ENCODE results near the gene PRDX5.

Gene PRDX5

DNA sequence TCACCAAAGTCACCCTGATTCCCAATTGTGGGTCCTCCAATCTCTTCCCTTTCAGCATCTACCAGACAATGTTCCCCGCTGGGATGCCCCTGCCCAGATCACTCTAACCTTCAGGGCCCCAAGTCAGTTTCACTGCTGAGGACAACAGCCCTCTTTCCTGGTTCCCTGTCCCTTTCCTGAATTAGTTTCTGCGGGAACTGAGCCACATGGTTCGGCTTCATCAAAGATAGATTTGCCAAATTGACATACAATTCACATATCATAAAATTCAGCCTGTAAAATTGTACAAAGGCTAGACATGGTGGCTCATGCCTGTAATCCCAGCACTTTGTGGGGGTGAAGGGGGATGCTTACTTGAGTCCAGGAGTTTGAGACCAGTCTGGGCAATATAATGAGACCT, 10.1 kb downstream of the PRDX5 start:
- no peak for DNase-seq

DNA sequence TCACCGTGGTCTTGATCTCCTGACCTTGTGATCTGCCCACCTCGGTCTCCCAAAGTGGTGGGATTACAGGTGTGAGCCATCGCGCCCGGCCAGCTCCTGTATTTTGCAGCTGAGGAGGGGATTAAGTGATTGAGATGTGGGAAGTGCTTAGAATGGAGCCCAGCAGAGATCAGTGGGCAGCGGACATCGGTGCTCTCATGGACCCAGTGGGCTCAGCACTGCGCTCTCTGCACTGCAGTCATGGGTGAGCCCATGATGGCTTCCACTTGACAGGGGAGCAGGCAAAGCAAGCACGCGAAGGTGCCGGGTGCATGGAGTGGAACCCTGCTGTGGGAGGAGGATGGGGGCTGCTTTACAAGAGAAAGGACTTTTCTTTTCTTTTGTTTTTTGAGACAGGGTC, 13.0 kb downstream of the PRDX5 start:
- DNase-seq: no peak

GRCh38 chr11:64331569-64332371, 13.8 kb downstream of the PRDX5 start:
- peak; percentile 74 to 98 for DNase-seq

- DNase-seq: no peak
Measured at GRCh38 chr11:64333556-64333955, 15.6 kb downstream of the PRDX5 start.

GRCh38 chr11:64334764-64335735, 17.1 kb downstream of the PRDX5 start:
- peak; percentile 30 to 97 for DNase-seq

GRCh38 chr11:64337538-64338249, 19.8 kb downstream of the PRDX5 start:
- DNase-seq: no peak

GRCh38 chr11:64338716-64339115, 20.8 kb downstream of the PRDX5 start:
- DNase-seq: no peak

GRCh38 chr11:64339286-64339685, 21.4 kb downstream of the PRDX5 start:
- no peak for DNase-seq

DNA sequence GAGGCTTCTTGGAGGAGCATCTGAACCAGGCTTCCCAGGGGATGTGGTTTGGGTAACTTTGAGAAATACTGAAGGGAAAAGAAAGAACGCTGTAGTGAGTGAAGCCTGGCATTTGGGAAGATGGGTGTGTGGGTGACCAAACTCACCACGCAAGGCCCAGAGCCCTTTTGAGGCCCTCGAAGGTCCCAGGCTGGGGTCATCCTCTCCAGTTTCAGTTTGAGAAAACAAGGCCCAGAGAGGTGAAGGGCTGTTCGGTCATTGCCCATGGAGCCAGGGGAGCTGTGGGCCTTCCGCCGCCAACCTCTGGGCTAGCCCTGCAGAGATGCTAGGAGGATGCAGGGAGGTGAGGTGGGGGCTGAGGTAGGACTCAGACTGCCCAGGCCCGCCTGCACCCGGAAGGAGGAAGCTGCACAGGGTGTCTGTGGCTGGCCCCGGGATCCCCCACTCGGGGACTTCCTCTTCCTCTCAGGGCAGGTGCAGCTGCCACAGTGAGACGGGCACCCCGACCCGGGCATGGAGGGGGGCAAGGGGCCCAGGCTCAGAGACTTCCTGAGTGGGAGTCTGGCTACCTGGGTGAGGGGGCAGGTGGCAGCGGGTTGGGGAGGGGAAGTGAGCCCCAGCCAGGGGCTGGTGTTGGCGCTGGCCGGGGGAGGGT, 22.0 kb downstream of the PRDX5 start, which contains the start of gene CCDC88B:
CCDC88B (plus strand) TSS at position 451 of the 655 bp plus-strand sequence; CDS start at position 514, 63 bp downstream.
- peak; percentile 38 to 71 for DNase-seq

DNA sequence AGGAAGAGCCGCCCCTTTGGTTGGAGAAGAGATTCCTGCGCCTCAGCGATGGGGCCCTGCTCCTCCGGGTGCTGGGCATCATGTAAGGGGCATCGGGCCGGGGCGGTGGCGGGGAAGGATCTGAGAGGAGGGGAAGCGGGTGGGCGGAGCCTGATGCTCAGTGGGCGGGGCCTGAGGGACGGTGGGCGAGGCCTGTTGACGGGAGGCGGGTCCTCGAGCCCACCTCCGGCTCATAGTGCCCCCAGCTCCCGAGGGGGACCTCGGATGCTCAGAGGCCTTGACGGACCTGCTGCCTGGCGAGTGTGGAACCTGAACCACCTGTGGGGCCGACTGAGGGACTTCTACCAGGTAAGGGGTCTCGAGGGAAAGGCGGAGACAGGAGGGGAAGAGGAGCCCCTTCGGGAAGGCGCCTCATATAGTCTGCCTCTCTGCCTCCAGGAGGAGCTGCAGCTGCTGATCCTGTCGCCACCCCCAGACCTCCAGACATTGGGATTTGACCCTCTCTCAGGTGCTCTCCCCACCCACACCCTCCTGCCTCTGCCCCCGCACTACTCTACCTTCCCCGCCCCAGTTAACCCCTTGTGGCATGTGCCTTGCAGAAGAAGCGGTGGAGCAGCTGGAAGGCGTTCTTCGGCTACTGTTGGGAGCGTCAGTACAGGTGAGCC, 22.9 kb downstream of the PRDX5 start:
- peak in 1 of 2 donors; percentile 38 for DNase-seq

- no peak for DNase-seq
Measured at GRCh38 chr11:64341429-64341828, 23.5 kb downstream of the PRDX5 start.

GRCh38 chr11:64341851-64342791, 24.2 kb downstream of the PRDX5 start:
- peak; percentile 76 to 83 for DNase-seq

DNA sequence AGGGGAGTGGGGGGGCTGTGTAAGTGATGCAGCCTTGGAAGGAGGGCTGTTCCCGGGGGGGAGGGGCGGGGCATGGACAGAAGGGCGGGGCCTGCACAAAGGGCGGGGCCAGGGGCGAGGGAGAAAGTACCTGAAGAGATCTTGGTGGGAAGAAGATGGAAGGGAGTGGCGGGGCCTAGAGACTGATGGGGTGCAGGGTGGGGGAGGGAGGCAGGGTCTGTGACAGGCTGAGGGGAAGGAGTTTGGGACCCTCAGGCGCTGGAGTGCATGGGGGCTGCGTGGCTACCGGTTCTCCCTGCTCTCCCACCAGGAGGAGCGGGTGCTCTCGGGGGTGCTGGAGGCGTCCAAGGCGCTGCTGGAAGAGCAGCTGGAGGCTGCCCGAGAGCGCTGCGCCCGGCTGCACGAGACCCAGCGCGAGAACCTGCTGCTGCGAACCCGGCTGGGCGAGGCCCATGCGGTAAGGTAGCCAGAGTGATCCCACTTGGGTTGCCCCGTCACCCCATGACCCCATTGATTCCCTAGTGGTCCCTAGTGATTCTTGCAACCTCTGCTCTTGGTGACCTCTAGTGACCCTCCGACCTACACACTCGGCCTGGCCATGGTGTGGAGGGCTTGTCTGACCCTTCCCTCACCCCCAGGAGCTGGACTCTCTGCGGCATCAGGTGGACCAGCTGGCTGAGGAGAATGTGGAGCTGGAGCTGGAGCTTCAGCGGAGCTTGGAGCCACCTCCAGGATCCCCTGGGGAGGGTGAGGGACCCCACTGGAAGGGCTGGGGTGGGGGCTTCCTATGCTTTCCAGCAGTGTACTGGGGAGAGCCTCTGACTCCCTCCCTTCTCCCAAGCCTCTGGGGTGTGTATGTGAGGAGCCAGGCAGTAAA, 25.2 kb downstream of the PRDX5 start:
- no peak for DNase-seq

- no peak for DNase-seq
Measured at GRCh38 chr11:64343767-64344559, 26.0 kb downstream of the PRDX5 start.

DNA sequence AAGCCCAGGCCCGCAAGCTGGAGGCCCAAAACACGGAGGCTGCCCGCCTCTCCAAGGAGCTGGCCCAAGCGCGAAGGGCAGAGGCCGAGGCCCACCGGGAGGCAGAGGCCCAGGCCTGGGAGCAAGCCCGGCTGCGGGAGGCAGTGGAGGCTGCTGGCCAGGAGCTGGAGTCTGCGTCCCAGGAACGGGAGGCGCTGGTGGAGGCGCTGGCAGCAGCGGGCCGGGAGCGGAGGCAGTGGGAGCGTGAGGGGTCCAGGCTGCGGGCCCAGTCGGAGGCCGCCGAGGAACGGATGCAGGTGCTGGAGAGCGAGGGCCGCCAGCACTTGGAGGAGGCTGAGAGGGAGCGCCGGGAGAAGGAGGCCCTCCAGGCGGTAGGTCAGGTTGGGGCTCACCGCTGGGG, 26.9 kb downstream of the PRDX5 start:
- DNase-seq: no peak

- no peak for DNase-seq
Measured at GRCh38 chr11:64347193-64347867, 29.4 kb downstream of the PRDX5 start.

- no peak for DNase-seq
Measured at GRCh38 chr11:64348383-64349024, 30.6 kb downstream of the PRDX5 start.

DNA sequence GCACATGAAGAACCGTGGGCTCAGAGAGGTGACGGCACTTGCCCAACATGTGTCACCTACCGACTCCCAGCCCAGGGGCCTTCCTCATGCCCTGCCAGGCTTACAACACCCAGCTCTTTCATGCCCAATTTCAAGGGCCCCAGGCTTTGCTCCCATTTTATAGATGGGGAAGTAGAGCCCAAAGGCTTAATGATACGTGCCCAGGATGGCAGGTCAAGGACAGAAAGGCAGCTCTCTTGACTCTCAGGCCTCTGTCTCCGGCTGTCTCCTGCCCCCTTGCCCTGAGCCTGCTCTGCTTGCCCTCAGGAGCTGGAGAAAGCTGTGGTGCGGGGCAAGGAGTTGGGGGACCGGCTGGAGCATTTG, 31.1 kb downstream of the PRDX5 start:
- no peak for DNase-seq

Measured in bone marrow (tissue), 2 donors.